ENCODE data around the gene EXOC6B.
"Not testable (repeated sequence)": the region's sequence is repeated elsewhere in the genome, so short reads cannot be mapped to it uniquely, and the experiment has no call there.

Gene EXOC6B

GRCh38 chr2:72533765-72534164 lies 292.1 kb downstream of the EXOC6B start:
- DNase-seq = no peak

- no peak for DNase-seq
Observed at GRCh38 chr2:72527424-72527823, 298.4 kb downstream of the EXOC6B start.

- no peak for DNase-seq
Observed at GRCh38 chr2:72526623-72527022, 299.2 kb downstream of the EXOC6B start.

GRCh38 chr2:72524071-72524470 lies 301.8 kb downstream of the EXOC6B start:
- no peak for DNase-seq

- no peak for DNase-seq
Observed at GRCh38 chr2:72515696-72516095, 310.1 kb downstream of the EXOC6B start.

GRCh38 chr2:72513011-72513410 lies 312.8 kb downstream of the EXOC6B start:
- DNase-seq = no peak

- DNase-seq = no peak
Observed at GRCh38 chr2:72512376-72512775, 313.5 kb downstream of the EXOC6B start.

GRCh38 chr2:72511906-72512305 lies 313.9 kb downstream of the EXOC6B start:
- no peak for DNase-seq

- no peak for DNase-seq
Observed at GRCh38 chr2:72497763-72498162, 328.1 kb downstream of the EXOC6B start.

GRCh38 chr2:72496479-72496878 lies 329.4 kb downstream of the EXOC6B start:
- no peak for DNase-seq

- DNase-seq = no peak
Observed at GRCh38 chr2:72494392-72494791, 331.4 kb downstream of the EXOC6B start.

GRCh38 chr2:72484622-72485021 lies 341.2 kb downstream of the EXOC6B start:
- not testable (repeated sequence) for DNase-seq

- DNase-seq = no peak
Observed at GRCh38 chr2:72483346-72483745, 342.5 kb downstream of the EXOC6B start.

GRCh38 chr2:72475246-72475645 lies 350.6 kb downstream of the EXOC6B start:
- no peak for DNase-seq

GRCh38 chr2:72457801-72458516 lies 367.9 kb downstream of the EXOC6B start:
- no peak for DNase-seq

- DNase-seq = no peak
Observed at GRCh38 chr2:72454189-72454588, 371.6 kb downstream of the EXOC6B start.

- no peak for DNase-seq
Observed at GRCh38 chr2:72442270-72442669, 383.6 kb downstream of the EXOC6B start.

GRCh38 chr2:72439892-72440291 lies 385.9 kb downstream of the EXOC6B start:
- no peak for DNase-seq

GRCh38 chr2:72438364-72438763 lies 387.5 kb downstream of the EXOC6B start:
- DNase-seq = no peak

- no peak for DNase-seq
Observed at GRCh38 chr2:72431737-72432136, 394.1 kb downstream of the EXOC6B start.

GRCh38 chr2:72427022-72427861 lies 398.6 kb downstream of the EXOC6B start:
- no peak for DNase-seq

GRCh38 chr2:72425996-72426395 lies 399.8 kb downstream of the EXOC6B start:
- DNase-seq = no peak

- no peak for DNase-seq
Observed at GRCh38 chr2:72423756-72424155, 402.1 kb downstream of the EXOC6B start.

GRCh38 chr2:72421771-72422379 lies 404.0 kb downstream of the EXOC6B start:
- not testable (repeated sequence) for DNase-seq

Measured in NCI-H748 treated with DMSO at 0.1 percent for 48 hours (cell line).